ENCODE results near the gene PAOX. TPM values are rescaled to one million over a fixed set of nuclear protein-coding genes. Genes with fewer than 3 reads are reported as not detected.
A peak's percentile ranks its signal among the peaks of the same experiment; 100 is the strongest.

PAOX gene
- total and polyA plus RNA-seq, 9 of the 15 experiments (the other 6 are each of a cell fraction or from before 2014, with no cell fraction given) = 0.80 to 6.4 (median 2.6) TPM

DNA sequence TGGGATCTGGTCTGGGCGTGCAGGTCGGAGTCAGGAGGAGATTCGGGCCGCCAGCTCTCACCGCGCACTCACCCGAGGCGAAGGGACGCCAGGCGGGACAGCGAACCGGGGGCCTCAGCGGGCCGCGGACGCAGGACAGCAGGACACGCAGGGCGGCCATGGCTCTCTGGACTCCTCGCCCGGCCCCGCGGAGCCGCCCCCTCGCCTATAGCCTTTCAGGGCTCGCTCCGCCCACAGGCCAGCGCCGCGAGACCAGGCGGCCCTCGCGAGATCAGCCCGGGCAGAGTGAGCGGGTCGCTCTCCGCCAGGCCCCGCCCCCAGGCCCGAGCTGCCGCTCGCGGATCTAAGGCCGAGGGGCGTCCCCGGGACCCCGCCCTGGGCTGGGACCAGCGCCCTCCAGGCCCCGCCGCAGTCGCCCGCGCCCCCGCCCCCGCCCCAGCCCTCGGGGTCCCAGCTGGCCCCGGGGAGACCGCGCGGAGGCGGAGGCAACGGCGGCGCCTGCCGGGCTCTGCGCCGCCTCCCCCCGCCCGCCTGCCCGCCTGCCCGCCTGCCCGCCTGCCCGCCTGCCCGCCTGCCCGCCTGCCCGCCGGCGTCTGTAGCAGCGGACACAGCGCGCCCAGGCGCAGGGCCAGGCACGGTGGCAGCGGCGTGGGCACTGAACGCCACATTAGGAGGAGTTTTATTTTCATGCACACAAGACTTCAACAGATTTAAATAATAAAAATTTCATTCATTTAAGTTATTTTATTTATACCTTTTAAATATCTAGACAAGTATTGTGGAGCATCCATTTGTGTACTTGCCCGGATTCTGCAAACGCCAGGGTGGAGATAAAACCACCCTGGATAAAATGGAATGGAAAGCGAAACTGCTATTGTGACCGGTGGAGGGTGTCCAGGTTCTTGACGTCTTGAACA is 5.6 kb upstream of the PAOX start, which contains the start of gene ECHS1 (continued):
- TF ChIP-seq NONO (IDR thresholded peaks at IDR 0.05; ENCODE audit: low read depth in 2 of 2, low read length in 1 of 2) (peak in 1 of 2 experiments; percentile 72; a peak in 1 of 4 replicates), KLF13 (tag; IDR thresholded peaks at IDR 0.05; ENCODE audit: borderline replicate concordance, low read depth) (peak; percentile 80; the same call in 1 of the 2 replicates), PML (IDR thresholded peaks at IDR 0.05; ENCODE audit: low read length) (no peak), TARDBP (IDR thresholded peaks at IDR 0.05) (no peak), ZNF121 (CRISPR knock-in tag; conservative IDR thresholded peaks at IDR 0.05) (no peak), MAFF (IDR thresholded peaks at IDR 0.05; ENCODE audit: low read length) (peak; percentile 38; the same call in 1 of the 2 replicates), ARHGAP35 (IDR thresholded peaks at IDR 0.05; ENCODE audit: partially characterized antibody) (peak; percentile 91), TCFL5 (CRISPR knock-in tag; conservative IDR thresholded peaks at IDR 0.05) (no peak), CHD2 (IDR thresholded peaks at IDR 0.05; ENCODE audit: low read depth, low read length) (peak; percentile 99)
- TF ChIP-seq, protein P1, sequence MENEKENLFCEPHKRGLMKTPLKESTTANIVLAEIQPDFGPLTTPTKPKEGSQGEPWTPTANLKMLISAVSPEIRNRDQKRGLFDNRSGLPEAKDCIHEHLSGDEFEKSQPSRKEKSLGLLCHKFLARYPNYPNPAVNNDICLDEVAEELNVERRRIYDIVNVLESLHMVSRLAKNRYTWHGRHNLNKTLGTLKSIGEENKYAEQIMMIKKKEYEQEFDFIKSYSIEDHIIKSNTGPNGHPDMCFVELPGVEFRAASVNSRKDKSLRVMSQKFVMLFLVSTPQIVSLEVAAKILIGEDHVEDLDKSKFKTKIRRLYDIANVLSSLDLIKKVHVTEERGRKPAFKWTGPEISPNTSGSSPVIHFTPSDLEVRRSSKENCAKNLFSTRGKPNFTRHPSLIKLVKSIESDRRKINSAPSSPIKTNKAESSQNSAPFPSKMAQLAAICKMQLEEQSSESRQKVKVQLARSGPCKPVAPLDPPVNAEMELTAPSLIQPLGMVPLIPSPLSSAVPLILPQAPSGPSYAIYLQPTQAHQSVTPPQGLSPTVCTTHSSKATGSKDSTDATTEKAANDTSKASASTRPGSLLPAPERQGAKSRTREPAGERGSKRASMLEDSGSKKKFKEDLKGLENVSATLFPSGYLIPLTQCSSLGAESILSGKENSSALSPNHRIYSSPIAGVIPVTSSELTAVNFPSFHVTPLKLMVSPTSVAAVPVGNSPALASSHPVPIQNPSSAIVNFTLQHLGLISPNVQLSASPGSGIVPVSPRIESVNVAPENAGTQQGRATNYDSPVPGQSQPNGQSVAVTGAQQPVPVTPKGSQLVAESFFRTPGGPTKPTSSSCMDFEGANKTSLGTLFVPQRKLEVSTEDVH (IDR thresholded peaks at IDR 0.05; ENCODE audit: low read depth, partially characterized antibody) = no peak
- TF ChIP-seq, protein P2, sequence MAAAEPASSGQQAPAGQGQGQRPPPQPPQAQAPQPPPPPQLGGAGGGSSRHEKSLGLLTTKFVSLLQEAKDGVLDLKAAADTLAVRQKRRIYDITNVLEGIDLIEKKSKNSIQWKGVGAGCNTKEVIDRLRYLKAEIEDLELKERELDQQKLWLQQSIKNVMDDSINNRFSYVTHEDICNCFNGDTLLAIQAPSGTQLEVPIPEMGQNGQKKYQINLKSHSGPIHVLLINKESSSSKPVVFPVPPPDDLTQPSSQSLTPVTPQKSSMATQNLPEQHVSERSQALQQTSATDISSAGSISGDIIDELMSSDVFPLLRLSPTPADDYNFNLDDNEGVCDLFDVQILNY (CRISPR knock-in tag; IDR thresholded peaks at IDR 0.05) = no peak
- TF ChIP-seq, protein P3, sequence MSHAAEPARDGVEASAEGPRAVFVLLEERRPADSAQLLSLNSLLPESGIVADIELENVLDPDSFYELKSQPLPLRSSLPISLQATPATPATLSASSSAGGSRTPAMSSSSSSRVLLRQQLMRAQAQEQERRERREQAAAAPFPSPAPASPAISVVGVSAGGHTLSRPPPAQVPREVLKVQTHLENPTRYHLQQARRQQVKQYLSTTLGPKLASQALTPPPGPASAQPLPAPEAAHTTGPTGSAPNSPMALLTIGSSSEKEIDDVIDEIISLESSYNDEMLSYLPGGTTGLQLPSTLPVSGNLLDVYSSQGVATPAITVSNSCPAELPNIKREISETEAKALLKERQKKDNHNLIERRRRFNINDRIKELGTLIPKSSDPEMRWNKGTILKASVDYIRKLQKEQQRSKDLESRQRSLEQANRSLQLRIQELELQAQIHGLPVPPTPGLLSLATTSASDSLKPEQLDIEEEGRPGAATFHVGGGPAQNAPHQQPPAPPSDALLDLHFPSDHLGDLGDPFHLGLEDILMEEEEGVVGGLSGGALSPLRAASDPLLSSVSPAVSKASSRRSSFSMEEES (CRISPR knock-in tag; IDR thresholded peaks at IDR 0.05) = no peak
- TF ChIP-seq, protein P4, sequence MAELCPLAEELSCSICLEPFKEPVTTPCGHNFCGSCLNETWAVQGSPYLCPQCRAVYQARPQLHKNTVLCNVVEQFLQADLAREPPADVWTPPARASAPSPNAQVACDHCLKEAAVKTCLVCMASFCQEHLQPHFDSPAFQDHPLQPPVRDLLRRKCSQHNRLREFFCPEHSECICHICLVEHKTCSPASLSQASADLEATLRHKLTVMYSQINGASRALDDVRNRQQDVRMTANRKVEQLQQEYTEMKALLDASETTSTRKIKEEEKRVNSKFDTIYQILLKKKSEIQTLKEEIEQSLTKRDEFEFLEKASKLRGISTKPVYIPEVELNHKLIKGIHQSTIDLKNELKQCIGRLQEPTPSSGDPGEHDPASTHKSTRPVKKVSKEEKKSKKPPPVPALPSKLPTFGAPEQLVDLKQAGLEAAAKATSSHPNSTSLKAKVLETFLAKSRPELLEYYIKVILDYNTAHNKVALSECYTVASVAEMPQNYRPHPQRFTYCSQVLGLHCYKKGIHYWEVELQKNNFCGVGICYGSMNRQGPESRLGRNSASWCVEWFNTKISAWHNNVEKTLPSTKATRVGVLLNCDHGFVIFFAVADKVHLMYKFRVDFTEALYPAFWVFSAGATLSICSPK (IDR thresholded peaks at IDR 0.05; ENCODE audit: borderline replicate concordance) = no peak
- TF ChIP-seq, protein P5, sequence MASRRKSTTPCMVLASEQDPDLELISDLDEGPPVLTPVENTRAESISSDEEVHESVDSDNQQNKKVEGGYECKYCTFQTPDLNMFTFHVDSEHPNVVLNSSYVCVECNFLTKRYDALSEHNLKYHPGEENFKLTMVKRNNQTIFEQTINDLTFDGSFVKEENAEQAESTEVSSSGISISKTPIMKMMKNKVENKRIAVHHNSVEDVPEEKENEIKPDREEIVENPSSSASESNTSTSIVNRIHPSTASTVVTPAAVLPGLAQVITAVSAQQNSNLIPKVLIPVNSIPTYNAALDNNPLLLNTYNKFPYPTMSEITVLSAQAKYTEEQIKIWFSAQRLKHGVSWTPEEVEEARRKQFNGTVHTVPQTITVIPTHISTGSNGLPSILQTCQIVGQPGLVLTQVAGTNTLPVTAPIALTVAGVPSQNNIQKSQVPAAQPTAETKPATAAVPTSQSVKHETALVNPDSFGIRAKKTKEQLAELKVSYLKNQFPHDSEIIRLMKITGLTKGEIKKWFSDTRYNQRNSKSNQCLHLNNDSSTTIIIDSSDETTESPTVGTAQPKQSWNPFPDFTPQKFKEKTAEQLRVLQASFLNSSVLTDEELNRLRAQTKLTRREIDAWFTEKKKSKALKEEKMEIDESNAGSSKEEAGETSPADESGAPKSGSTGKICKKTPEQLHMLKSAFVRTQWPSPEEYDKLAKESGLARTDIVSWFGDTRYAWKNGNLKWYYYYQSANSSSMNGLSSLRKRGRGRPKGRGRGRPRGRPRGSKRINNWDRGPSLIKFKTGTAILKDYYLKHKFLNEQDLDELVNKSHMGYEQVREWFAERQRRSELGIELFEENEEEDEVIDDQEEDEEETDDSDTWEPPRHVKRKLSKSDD (conservative IDR thresholded peaks at IDR 0.05; ENCODE audit: low read length) = peak; percentile 94

All from K562 (cell line).